ENCODE measurements around the gene VEPH1. TPM values are rescaled to one million over a fixed set of nuclear protein-coding genes. Genes with fewer than 3 reads are reported as not detected.

The VEPH1 gene
- total RNA-seq, 2 donors from 2014 or later: 11.8 to 17.1 TPM

DNA sequence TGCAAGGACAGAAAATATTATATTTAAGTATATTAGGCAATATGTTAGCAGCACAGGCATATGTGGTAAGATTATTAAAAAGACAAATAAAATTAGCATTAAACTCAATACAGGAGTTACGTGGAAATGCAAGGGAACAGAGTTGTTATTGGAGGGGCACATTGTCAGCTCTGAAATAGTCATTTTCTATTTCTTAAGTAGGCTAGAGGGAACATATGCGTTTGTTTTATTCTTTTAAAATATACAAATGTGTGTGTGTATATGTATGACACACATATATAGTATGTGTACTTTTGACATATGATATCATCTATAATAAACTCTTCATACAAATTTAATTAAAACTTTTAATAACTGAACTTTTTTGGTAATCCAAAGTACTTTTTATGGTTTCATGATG is 22.8 kb upstream of the VEPH1 start:
- H3K4me3 Mint-ChIP-seq: no peak overlapping the region
- no peak overlapping the region for H3K27ac Mint-ChIP-seq
- WGBS, 2 experiments (ENCODE audit: insufficient coverage in 1 of 2, insufficient read length in 1 of 2): 87 to 100% methylated on average over 1 of the region's 2 CpGs
- no peak overlapping the region for H3K9ac ChIP-seq (ENCODE audit: extremely low read depth, low read length, poor library complexity, severe bottlenecking)
- no peaks in the 10 kb centered on the region for H3K4me1 Mint-ChIP-seq
- H3K27me3 Mint-ChIP-seq (ENCODE audit: insufficient read depth): no peaks in the 10 kb centered on the region
- no peak overlapping the region for H3K4me3 ChIP-seq (ENCODE audit: low read length)
- no peaks in the 10 kb centered on the region for H3K36me3 ChIP-seq (ENCODE audit: control insufficient read depth, insufficient read depth, low read length)
- H3K27me3 ChIP-seq (ENCODE audit: control insufficient read depth, insufficient read depth, low read length, poor library complexity, severe bottlenecking): no peaks in the 10 kb centered on the region
- H3K9me3 Mint-ChIP-seq: no peaks in the 10 kb centered on the region
- H3K9me3 ChIP-seq (ENCODE audit: control insufficient read depth, low read length): no peaks in the 10 kb centered on the region
- H3K27ac ChIP-seq (ENCODE audit: low read depth, low read length): no peak overlapping the region
- H3K36me3 Mint-ChIP-seq (ENCODE audit: low read depth): no peaks in the 10 kb centered on the region
- no peak for DNase-seq
- no peaks in the 10 kb centered on the region for H3K4me1 ChIP-seq (ENCODE audit: control insufficient read depth, insufficient read depth, low read length)
- TF ChIP-seq, protein P1, sequence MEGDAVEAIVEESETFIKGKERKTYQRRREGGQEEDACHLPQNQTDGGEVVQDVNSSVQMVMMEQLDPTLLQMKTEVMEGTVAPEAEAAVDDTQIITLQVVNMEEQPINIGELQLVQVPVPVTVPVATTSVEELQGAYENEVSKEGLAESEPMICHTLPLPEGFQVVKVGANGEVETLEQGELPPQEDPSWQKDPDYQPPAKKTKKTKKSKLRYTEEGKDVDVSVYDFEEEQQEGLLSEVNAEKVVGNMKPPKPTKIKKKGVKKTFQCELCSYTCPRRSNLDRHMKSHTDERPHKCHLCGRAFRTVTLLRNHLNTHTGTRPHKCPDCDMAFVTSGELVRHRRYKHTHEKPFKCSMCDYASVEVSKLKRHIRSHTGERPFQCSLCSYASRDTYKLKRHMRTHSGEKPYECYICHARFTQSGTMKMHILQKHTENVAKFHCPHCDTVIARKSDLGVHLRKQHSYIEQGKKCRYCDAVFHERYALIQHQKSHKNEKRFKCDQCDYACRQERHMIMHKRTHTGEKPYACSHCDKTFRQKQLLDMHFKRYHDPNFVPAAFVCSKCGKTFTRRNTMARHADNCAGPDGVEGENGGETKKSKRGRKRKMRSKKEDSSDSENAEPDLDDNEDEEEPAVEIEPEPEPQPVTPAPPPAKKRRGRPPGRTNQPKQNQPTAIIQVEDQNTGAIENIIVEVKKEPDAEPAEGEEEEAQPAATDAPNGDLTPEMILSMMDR (conservative IDR thresholded peaks at IDR 0.05): no peak

DNA sequence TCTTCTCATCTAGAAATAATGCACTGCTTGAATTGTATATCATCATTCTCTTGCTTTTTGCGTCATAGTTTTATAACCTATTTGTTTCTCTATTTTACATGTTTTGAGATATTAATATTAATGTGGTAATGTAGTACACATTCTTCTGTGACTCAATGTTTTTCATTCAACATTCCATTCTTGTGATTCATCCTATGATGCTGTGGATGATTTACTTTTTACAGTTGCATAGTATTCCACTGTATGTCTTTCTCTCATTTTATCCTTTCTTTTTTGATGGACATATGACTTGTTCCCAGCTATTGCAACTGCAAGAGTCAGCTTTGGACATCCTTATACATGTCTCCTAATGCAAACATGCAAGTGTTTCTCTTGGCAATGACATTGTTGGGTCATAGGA is 20.6 kb upstream of the VEPH1 start:
- no peak overlapping the region for H3K4me3 Mint-ChIP-seq
- H3K27ac Mint-ChIP-seq: no peak overlapping the region
- H3K9me3 Mint-ChIP-seq: peaks cover 8% of the 10 kb centered on the region
- Histone ChIP-seq H3K27ac (ENCODE audit: low read depth, low read length) (no peak overlapping the region), H3K4me3 (ENCODE audit: low read length) (no peak overlapping the region), H3K9me3 (ENCODE audit: control insufficient read depth, low read length) (peaks cover 2% of the 10 kb centered on the region), H3K9ac (ENCODE audit: extremely low read depth, low read length, poor library complexity, severe bottlenecking) (no peak overlapping the region), H3K36me3 (ENCODE audit: control insufficient read depth, insufficient read depth, low read length) (no peaks in the 10 kb centered on the region), H3K4me1 (ENCODE audit: control insufficient read depth, insufficient read depth, low read length) (no peaks in the 10 kb centered on the region), H3K27me3 (ENCODE audit: control insufficient read depth, insufficient read depth, low read length, poor library complexity, severe bottlenecking) (no peaks in the 10 kb centered on the region)
- H3K27me3 Mint-ChIP-seq (ENCODE audit: insufficient read depth): no peaks in the 10 kb centered on the region
- H3K4me1 Mint-ChIP-seq: no peaks in the 10 kb centered on the region
- DNase-seq: no peak
- WGBS, 2 experiments (ENCODE audit: insufficient coverage in 1 of 2, insufficient read length in 1 of 2): no CpG with 5 or more reads among the region's 1 CpG
- TF ChIP-seq, protein P1 (conservative IDR thresholded peaks at IDR 0.05): no peak
- peaks cover 2% of the 10 kb centered on the region for H3K36me3 Mint-ChIP-seq (ENCODE audit: low read depth)

DNA sequence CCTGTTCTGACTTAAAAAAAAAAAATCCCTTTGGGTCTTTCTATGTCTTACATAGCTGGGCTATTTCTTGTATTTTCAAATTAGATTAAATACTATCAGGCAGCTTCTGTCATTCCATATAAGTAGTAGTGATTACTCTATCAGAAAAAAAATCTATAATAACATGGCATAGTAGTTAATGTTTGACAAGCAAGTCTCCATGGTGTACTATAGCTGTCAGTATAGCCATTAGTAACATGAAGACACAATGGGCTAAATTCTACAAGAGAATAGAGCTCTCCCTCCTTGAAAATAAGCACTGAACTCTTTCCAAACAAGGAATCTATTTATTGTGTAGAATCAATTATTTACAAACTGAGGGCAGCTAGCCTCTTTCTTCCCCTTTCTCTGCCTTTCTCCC is 19.4 kb upstream of the VEPH1 start:
- Histone ChIP-seq H3K36me3 (ENCODE audit: control insufficient read depth, insufficient read depth, low read length) (no peaks in the 10 kb centered on the region), H3K4me3 (ENCODE audit: low read length) (no peak overlapping the region), H3K9ac (ENCODE audit: extremely low read depth, low read length, poor library complexity, severe bottlenecking) (no peak overlapping the region), H3K27ac (ENCODE audit: low read depth, low read length) (no peak overlapping the region), H3K9me3 (ENCODE audit: control insufficient read depth, low read length) (peaks cover 8% of the 10 kb centered on the region), H3K4me1 (ENCODE audit: control insufficient read depth, insufficient read depth, low read length) (no peaks in the 10 kb centered on the region), H3K27me3 (ENCODE audit: control insufficient read depth, insufficient read depth, low read length, poor library complexity, severe bottlenecking) (no peaks in the 10 kb centered on the region)
- TF ChIP-seq, protein P1 (conservative IDR thresholded peaks at IDR 0.05): no peak
- peaks cover 10% of the 10 kb centered on the region for H3K9me3 Mint-ChIP-seq
- no peaks in the 10 kb centered on the region for H3K27me3 Mint-ChIP-seq (ENCODE audit: insufficient read depth)
- H3K4me3 Mint-ChIP-seq: no peak overlapping the region
- no peak for DNase-seq
- peaks cover 2% of the 10 kb centered on the region for H3K36me3 Mint-ChIP-seq (ENCODE audit: low read depth)
- H3K27ac Mint-ChIP-seq: no peak overlapping the region
- no peaks in the 10 kb centered on the region for H3K4me1 Mint-ChIP-seq
